Measurements from ENCODE around the gene SLC24A4. TPM values are rescaled to one million over a fixed set of nuclear protein-coding genes. Genes with fewer than 3 reads are reported as not detected.
A peak's percentile ranks its signal among the peaks of the same experiment; 100 is the strongest.

SLC24A4 gene
- total RNA-seq, 1 donor from 2014 or later = not detected

- TF ChIP-seq CTCF (conservative IDR thresholded peaks at IDR 0.05; ENCODE audit: low read depth, low read length) = no peak
Measured at GRCh38 chr14:92373336-92373735, 50.4 kb downstream of the SLC24A4 start.

GRCh38 chr14:92380131-92380530, 57.2 kb downstream of the SLC24A4 start:
- no peak for DNase-seq (ENCODE audit: low read depth)
- no peak for TF ChIP-seq CTCF (conservative IDR thresholded peaks at IDR 0.05; ENCODE audit: low read depth, low read length)

More at GRCh38 chr14:92373336-92373735, 50.4 kb downstream of the SLC24A4 start:
- DNase-seq (ENCODE audit: low read depth) = no peak
- no peak overlapping the region for H3K4me3 ChIP-seq (ENCODE audit: low read depth, low read length)

GRCh38 chr14:92380582-92380981, 57.6 kb downstream of the SLC24A4 start:
- TF ChIP-seq CTCF (conservative IDR thresholded peaks at IDR 0.05; ENCODE audit: low read depth, low read length) = no peak

More at GRCh38 chr14:92380131-92380530, 57.2 kb downstream of the SLC24A4 start:
- no peak overlapping the region for H3K4me3 ChIP-seq (ENCODE audit: low read depth, low read length)

GRCh38 chr14:92382677-92383076, 59.7 kb downstream of the SLC24A4 start:
- peak; percentile 70 for TF ChIP-seq CTCF (conservative IDR thresholded peaks at IDR 0.05; ENCODE audit: low read depth, low read length)
- DNase-seq (ENCODE audit: low read depth) = no peak
- no peak overlapping the region for H3K4me3 ChIP-seq (ENCODE audit: low read depth, low read length)

More at GRCh38 chr14:92380582-92380981, 57.6 kb downstream of the SLC24A4 start:
- H3K4me3 ChIP-seq (ENCODE audit: low read depth, low read length) = no peak overlapping the region
- DNase-seq (ENCODE audit: low read depth) = no peak

- no peak for DNase-seq (ENCODE audit: low read depth)
- no peak for TF ChIP-seq CTCF (conservative IDR thresholded peaks at IDR 0.05; ENCODE audit: low read depth, low read length)
- H3K4me3 ChIP-seq (ENCODE audit: low read depth, low read length) = no peak overlapping the region
Measured at GRCh38 chr14:92383805-92384204, 60.8 kb downstream of the SLC24A4 start.

- no peak overlapping the region for H3K4me3 ChIP-seq (ENCODE audit: low read depth, low read length)
- no peak for DNase-seq (ENCODE audit: low read depth)
- no peak for TF ChIP-seq CTCF (conservative IDR thresholded peaks at IDR 0.05; ENCODE audit: low read depth, low read length)
Measured at GRCh38 chr14:92384461-92385133, 61.6 kb downstream of the SLC24A4 start.

- no peak for DNase-seq (ENCODE audit: low read depth)
- TF ChIP-seq CTCF (conservative IDR thresholded peaks at IDR 0.05; ENCODE audit: low read depth, low read length) = no peak
Measured at GRCh38 chr14:92385561-92385960, 62.6 kb downstream of the SLC24A4 start.

More at GRCh38 chr14:92385561-92385960, 62.6 kb downstream of the SLC24A4 start:
- no peak overlapping the region for H3K4me3 ChIP-seq (ENCODE audit: low read depth, low read length)

Measured in epithelial cell of proximal tubule (primary cell).